H9 (cell line): Measurements from ENCODE around the gene PCDHGA3. TPM values are rescaled to one million over a fixed set of nuclear protein-coding genes. Genes with fewer than 3 reads are reported as not detected.
A peak's percentile ranks its signal among the peaks of the same experiment; 100 is the strongest.
"Not testable (repeated sequence)": the region's sequence is repeated elsewhere in the genome, so short reads cannot be mapped to it uniquely, and the experiment has no call there.

ENCODE experiments used
- DNase-seq: peaks from one replicate; pipeline ENCODE4 v3.0.0-alpha.2; 2017
- H2AFZ ChIP-seq: one replicate; pipeline ENCODE4 v1.6.1; 2013; ENCODE audit warnings: mild to moderate bottlenecking, low read length, control low read depth, moderate library complexity
- H2AK5ac ChIP-seq: 2 replicates; pipeline ENCODE4 v1.6.1; 2013; ENCODE audit warnings: low read length, control low read depth, mixed read lengths; ENCODE audit not compliant: insufficient read length
- H2BK120ac ChIP-seq: one replicate; pipeline ENCODE4 v1.6.1; 2013; ENCODE audit warnings: low read depth, mild to moderate bottlenecking, low read length, control low read depth, inconsistent platforms; ENCODE audit not compliant: poor library complexity, severe bottlenecking
- H2BK12ac ChIP-seq: 2 replicates; pipeline ENCODE4 v1.6.1; 2013; ENCODE audit warnings: low read length, control low read depth, mixed read lengths, low read depth; ENCODE audit not compliant: insufficient read length
- H2BK15ac ChIP-seq: 2 replicates; pipeline ENCODE4 v1.6.1; 2013; ENCODE audit warnings: low read depth, low read length, control low read depth
- H2BK20ac ChIP-seq: one replicate; pipeline ENCODE4 v1.6.1; 2013; ENCODE audit warnings: low read depth, mild to moderate bottlenecking, low read length, control low read depth, inconsistent platforms; ENCODE audit not compliant: poor library complexity, severe bottlenecking
- H2BK5ac ChIP-seq: 2 replicates; pipeline ENCODE4 v1.6.1; 2013; ENCODE audit warnings: low read length, control low read depth, mixed read lengths; ENCODE audit not compliant: insufficient read length
- H3K14ac ChIP-seq: 2 replicates; pipeline ENCODE4 v1.6.1; 2013; ENCODE audit warnings: low read length, control low read depth; ENCODE audit not compliant: insufficient read depth
- H3K18ac ChIP-seq: 2 replicates; pipeline ENCODE4 v1.6.1; 2013; ENCODE audit warnings: low read depth, mild to moderate bottlenecking, mixed read lengths, low read length, control low read depth; ENCODE audit not compliant: insufficient read length
- H3K23ac ChIP-seq: 2 replicates; pipeline ENCODE4 v1.6.1; 2013; ENCODE audit warnings: low read length, control low read depth, mixed read lengths, low read depth; ENCODE audit not compliant: insufficient read length
- H3K23me2 ChIP-seq: 2 replicates; pipeline ENCODE4 v1.6.1; 2013; ENCODE audit warnings: low read depth, mild to moderate bottlenecking, mixed read lengths, low read length, control low read depth; ENCODE audit not compliant: insufficient read length, poor library complexity, severe bottlenecking
- H3K27ac ChIP-seq: 2 replicates; pipeline ENCODE4 v1.5.1; 2013; ENCODE audit warnings: low read length, control low read depth, mixed read lengths, low read depth; ENCODE audit not compliant: insufficient read length
- H3K27me3 ChIP-seq: 2 replicates; pipeline ENCODE4 v1.6.1; 2013; ENCODE audit warnings: low read length, control low read depth, inconsistent platforms; ENCODE audit not compliant: insufficient read depth
- H3K4ac ChIP-seq: 2 replicates; pipeline ENCODE4 v1.6.1; 2013; ENCODE audit warnings: low read depth, mild to moderate bottlenecking, control low read depth, inconsistent platforms, low read length, moderate library complexity
- H3K4me1 ChIP-seq: 2 replicates; pipeline ENCODE4 v1.6.1; 2013; ENCODE audit warnings: low read length, control low read depth, inconsistent platforms; ENCODE audit not compliant: insufficient read depth
- H3K4me2 ChIP-seq: 2 replicates; pipeline ENCODE4 v1.6.1; 2013; ENCODE audit warnings: low read length, control low read depth, mixed read lengths; ENCODE audit not compliant: insufficient read length, insufficient read depth
- H3K56ac ChIP-seq: 2 replicates; pipeline ENCODE4 v1.6.1; 2013; ENCODE audit warnings: low read depth, mild to moderate bottlenecking, mixed read lengths, low read length, control low read depth; ENCODE audit not compliant: insufficient read length
- H3K79me1 ChIP-seq: 2 replicates; pipeline ENCODE4 v1.6.1; 2013; ENCODE audit warnings: low read depth, mild to moderate bottlenecking, moderate library complexity, low read length, control low read depth, inconsistent platforms; ENCODE audit not compliant: insufficient read depth, poor library complexity, severe bottlenecking
- H3K79me2 ChIP-seq: 2 replicates; pipeline ENCODE4 v1.6.1; 2013; ENCODE audit warnings: low read length, control low read depth, inconsistent platforms; ENCODE audit not compliant: insufficient read depth
- H3K9ac ChIP-seq: 2 replicates; pipeline ENCODE4 v1.6.1; 2013; ENCODE audit warnings: low read length, control low read depth, mixed read lengths; ENCODE audit not compliant: insufficient read length; ENCODE audit errors: extremely low read depth
- H3K9me3 ChIP-seq: one replicate; pipeline ENCODE4 v1.6.1; 2013; ENCODE audit warnings: low read depth, low read length, inconsistent platforms; ENCODE audit not compliant: control insufficient read depth
- H3T11ph ChIP-seq: one replicate; pipeline ENCODE4 v1.6.1; 2013; ENCODE audit warnings: mild to moderate bottlenecking, low read length, control low read depth, inconsistent platforms
- H4K20me1 ChIP-seq: one replicate; pipeline ENCODE4 v1.6.1; 2013; ENCODE audit not compliant: control insufficient read depth, insufficient read length, insufficient read depth
- H4K5ac ChIP-seq: 2 replicates; pipeline ENCODE4 v1.6.1; 2013; ENCODE audit warnings: low read depth, mild to moderate bottlenecking, mixed read lengths, low read length, control low read depth; ENCODE audit not compliant: insufficient read length
- H4K8ac ChIP-seq: replicated peaks from 2 replicates; pipeline ENCODE4 v1.6.1; 2013; ENCODE audit warnings: low read length, control low read depth, mixed read lengths, low read depth; ENCODE audit not compliant: insufficient read length
- H4K91ac ChIP-seq: 2 replicates; pipeline ENCODE4 v1.6.1; 2013; ENCODE audit warnings: low read depth, mild to moderate bottlenecking, moderate library complexity, mixed read lengths, low read length, control low read depth; ENCODE audit not compliant: insufficient read length
- H3K27ac Mint-ChIP-seq, 3 experiments: 2 replicates in 2 of 3; 3 replicates in 1 of 3; pipeline ENCODE4 v1.8.0; 2020 to 2021; ENCODE audit warnings: mixed read lengths in 3 of 3, mild to moderate bottlenecking in 1 of 3, moderate library complexity in 1 of 3
- H3K27me3 Mint-ChIP-seq: 2 replicates; pipeline ENCODE4 v1.8.0; 2021; ENCODE audit warnings: low read depth, mild to moderate bottlenecking, moderate library complexity, mixed read lengths
- H3K36me3 Mint-ChIP-seq, 3 experiments: 2 replicates in 2 of 3; 3 replicates in 1 of 3; pipeline ENCODE4 v1.8.0; 2020 to 2021; ENCODE audit warnings: low read depth in 3 of 3, mixed read lengths in 3 of 3; ENCODE audit not compliant: insufficient read depth in 1 of 3
- H3K4me1 Mint-ChIP-seq, 2 experiments: 2 replicates each; pipeline ENCODE4 v1.8.0; 2020; ENCODE audit warnings: mixed read lengths in 2 of 2
- H3K4me3 Mint-ChIP-seq, 2 experiments: 2 replicates in 1 of 2; 3 replicates in 1 of 2; pipeline ENCODE4 v1.8.0; 2020 to 2021; ENCODE audit warnings: mild to moderate bottlenecking in 2 of 2, mixed read lengths in 2 of 2, moderate library complexity in 1 of 2
- H3K9me3 Mint-ChIP-seq, 2 experiments: 2 replicates in 1 of 2; 3 replicates in 1 of 2; pipeline ENCODE4 v1.8.0; 2020; ENCODE audit warnings: mild to moderate bottlenecking in 2 of 2, mixed read lengths in 2 of 2, moderate library complexity in 1 of 2
- CTCF ChIP-seq: fragments of 200-600 bp; sonication (generic); conservative IDR thresholded peaks from 3 replicates; pipeline ENCODE4 v1.8.0; 2021; ENCODE audit warnings: antibody characterized with exemption, mild to moderate bottlenecking
- WGBS: extraction: QIAGEN DNeasy Blood & Tissue Kit; methylation state at CpG from one replicate; pipeline ENCODE4 v1.1.7; 2013; ENCODE audit warnings: missing lambda C conversion rate, low lambda C conversion rate, mixed read lengths; ENCODE audit not compliant: insufficient read length; ENCODE audit errors: extremely low coverage; 5-methylcytosine and 5-hydroxymethylcytosine counted together
- total RNA-seq: library from RNA; stranded (reverse); gene quantifications from 2 replicates; pipeline ENCODE4 v1.2.1, GENCODE V29; 2021

The PCDHGA3 gene
- total RNA-seq, 1 experiment from 2014 or later = 0.94 TPM

DNA sequence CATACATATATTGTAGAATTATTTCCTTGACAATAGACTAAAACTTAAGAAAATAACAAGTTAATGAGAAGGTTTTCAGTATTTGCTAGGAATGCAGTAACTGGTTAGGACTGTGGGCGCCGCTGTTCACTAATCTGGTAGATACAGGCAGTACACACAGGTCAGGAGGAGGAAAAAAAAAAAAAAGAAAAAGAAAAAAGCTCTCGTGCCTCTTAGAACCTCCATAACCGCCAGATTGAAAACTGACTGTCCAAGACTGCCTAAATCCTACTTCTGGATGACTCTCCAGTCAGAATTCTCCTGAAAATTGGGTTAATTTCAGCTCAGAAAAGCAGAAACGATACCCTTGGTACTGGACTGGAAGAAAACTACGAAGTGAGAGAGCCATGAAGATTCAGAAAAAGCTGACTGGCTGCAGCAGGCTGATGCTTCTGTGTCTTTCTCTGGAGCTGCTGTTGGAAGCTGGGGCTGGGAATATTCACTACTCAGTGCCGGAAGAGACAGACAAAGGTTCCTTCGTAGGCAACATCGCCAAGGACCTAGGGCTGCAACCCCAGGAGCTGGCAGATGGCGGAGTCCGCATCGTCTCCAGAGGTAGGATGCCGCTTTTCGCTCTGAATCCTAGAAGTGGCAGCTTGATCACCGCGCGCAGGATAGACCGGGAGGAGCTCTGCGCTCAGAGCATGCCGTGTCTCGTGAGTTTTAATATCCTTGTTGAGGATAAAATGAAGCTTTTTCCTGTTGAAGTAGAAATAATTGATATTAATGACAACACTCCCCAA lies 13.1 kb upstream of the PCDHGA3 start, which contains the start of gene PCDHGA1:
Gene PCDHGA1, plus strand, starts transcription at position 216 of the 782 bp plus-strand sequence.
- Histone ChIP-seq H3K23ac (no peak within 1 kb of the TSS), H2BK120ac (no peak within 1 kb of the TSS), H3K18ac (no peak within 1 kb of the TSS), H2AK5ac (no peak within 1 kb of the TSS), H2BK20ac (no peak within 1 kb of the TSS), H3K4me2 (no peak within 1 kb of the TSS), H2BK15ac (no peak within 1 kb of the TSS), H3K4ac (no peak within 1 kb of the TSS), H3K14ac (no peak within 1 kb of the TSS), H3K27ac (no peak within 1 kb of the TSS), H4K5ac (no peak within 1 kb of the TSS), H4K8ac (no peak within 1 kb of the TSS), H2BK5ac (no peak within 1 kb of the TSS), H3K79me1 (no peaks in the 10 kb centered on the region), H2BK12ac (no peak within 1 kb of the TSS), H3K9ac (no peak within 1 kb of the TSS), H3K23me2 (peaks cover 9% of the 10 kb centered on the region), H3K79me2 (no peaks in the 10 kb centered on the region), H3T11ph (no peak within 1 kb of the TSS), H2AFZ (no peak within 1 kb of the TSS), H4K20me1 (no peaks in the 10 kb centered on the region), H3K27me3 (no peaks in the 10 kb centered on the region), H3K56ac (no peak within 1 kb of the TSS), H3K9me3 (peaks cover 22% of the 10 kb centered on the region), H4K91ac (no peak within 1 kb of the TSS), H3K4me1 (no peaks in the 10 kb centered on the region)
- Mint-ChIP-seq H3K9me3 (peaks cover 59 to 66% of the 10 kb centered on the region in 2 experiments), H3K36me3 (peaks cover 9 to 42% (median 15%) of the 10 kb centered on the region in 3 experiments), H3K4me3 (no peak within 1 kb of the TSS), H3K27me3 (peaks cover 9% of the 10 kb centered on the region), H3K27ac (no peak within 1 kb of the TSS), H3K4me1 (peaks cover 5 to 6% of the 10 kb centered on the region in 2 experiments)
- no CpG with 5 or more reads among the region's 21 CpGs for WGBS
- peak; percentile 59 for TF ChIP-seq CTCF
- DNase-seq = no peak

GRCh38 chr5:141332571-141332970 lies 11.1 kb upstream of the PCDHGA3 start:
- not testable (repeated sequence) for H3K79me1 ChIP-seq, H2BK15ac ChIP-seq, H3K14ac ChIP-seq, H3K79me2 ChIP-seq, H4K20me1 ChIP-seq, H2AK5ac ChIP-seq, H4K91ac ChIP-seq, H2BK5ac ChIP-seq, H3K27ac Mint-ChIP-seq, H3K4ac ChIP-seq, H3K4me1 Mint-ChIP-seq, H3K23me2 ChIP-seq, H3K4me3 Mint-ChIP-seq, H3K4me2 ChIP-seq, H2AFZ ChIP-seq, H3K23ac ChIP-seq, H2BK120ac ChIP-seq, H3K27me3 Mint-ChIP-seq, H2BK20ac ChIP-seq, DNase-seq, H3K56ac ChIP-seq, H3K4me1 ChIP-seq, H3K9ac ChIP-seq, H4K8ac ChIP-seq, H3K18ac ChIP-seq, H2BK12ac ChIP-seq, H3K27me3 ChIP-seq, H3T11ph ChIP-seq, H4K5ac ChIP-seq, H3K27ac ChIP-seq
- H3K9me3 ChIP-seq = peaks cover 22% of the 10 kb centered on the region
- Mint-ChIP-seq H3K36me3 (peaks cover 9 to 27% (median 15%) of the 10 kb centered on the region in 3 experiments), H3K9me3 (peaks cover 53 to 64% of the 10 kb centered on the region in 2 experiments)
- no CpG with 5 or more reads among the region's 39 CpGs for WGBS
